Hematopoietic multipotent progenitor cell treated with erythropoietin and hydrocortisone succinate and interleukin-3 and kit ligand, for 4 days (in vitro differentiated cells): ENCODE measurements around the gene BLNK.
"Not testable (repeated sequence)": the region's sequence is repeated elsewhere in the genome, so short reads cannot be mapped to it uniquely, and the experiment has no call there.

Source experiments
- DNase-seq: peaks from one replicate; pipeline ENCODE4 v3.0.0-alpha.2; 2015

BLNK gene

DNA sequence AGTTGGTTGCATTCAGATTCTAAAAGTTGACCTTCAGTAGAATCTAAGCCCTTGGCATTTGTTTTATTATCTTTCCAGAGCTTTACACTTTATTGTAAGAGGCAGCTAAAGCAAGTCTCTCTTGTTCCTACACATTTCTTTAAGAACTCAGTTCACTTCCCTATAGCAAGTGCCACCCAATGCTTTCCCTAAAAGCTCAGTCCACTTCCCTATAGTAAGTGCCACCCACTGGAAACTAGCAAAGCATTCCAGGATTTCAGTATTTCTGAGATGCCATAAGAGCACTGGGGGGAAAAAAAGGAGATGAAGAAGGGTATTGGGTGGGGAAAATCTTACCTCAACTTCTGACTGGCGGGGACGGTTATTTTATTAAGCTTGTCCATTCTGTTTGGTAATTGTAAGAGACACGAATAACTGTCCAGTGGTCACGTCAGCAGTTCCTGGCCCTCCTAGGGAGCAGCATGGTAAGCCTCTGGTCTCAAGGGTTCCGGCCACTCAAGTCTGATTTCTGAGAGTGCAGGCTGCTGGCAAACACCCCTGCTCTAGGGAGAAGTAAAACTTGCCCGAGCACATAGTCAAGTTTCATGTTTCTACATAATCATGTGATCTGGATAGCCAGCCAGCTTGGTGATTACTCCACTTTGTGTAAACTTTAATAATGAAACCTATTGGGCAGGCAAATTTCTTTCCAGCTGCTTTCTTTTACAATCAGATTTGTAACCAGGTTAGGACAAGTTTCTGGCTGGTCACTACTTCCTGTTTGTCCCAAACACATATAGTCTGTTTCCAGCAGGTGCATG lies at the start of gene BLNK:
BLNK (minus strand) TSS at position 554 of the 800 bp plus-strand sequence; CDS start at position 383, 171 bp downstream.
- peak; percentile 16 for DNase-seq

GRCh38 chr10:96319754-96320474 lies 48.5 kb upstream of the BLNK start:
- DNase-seq = peak; percentile 25

DNA sequence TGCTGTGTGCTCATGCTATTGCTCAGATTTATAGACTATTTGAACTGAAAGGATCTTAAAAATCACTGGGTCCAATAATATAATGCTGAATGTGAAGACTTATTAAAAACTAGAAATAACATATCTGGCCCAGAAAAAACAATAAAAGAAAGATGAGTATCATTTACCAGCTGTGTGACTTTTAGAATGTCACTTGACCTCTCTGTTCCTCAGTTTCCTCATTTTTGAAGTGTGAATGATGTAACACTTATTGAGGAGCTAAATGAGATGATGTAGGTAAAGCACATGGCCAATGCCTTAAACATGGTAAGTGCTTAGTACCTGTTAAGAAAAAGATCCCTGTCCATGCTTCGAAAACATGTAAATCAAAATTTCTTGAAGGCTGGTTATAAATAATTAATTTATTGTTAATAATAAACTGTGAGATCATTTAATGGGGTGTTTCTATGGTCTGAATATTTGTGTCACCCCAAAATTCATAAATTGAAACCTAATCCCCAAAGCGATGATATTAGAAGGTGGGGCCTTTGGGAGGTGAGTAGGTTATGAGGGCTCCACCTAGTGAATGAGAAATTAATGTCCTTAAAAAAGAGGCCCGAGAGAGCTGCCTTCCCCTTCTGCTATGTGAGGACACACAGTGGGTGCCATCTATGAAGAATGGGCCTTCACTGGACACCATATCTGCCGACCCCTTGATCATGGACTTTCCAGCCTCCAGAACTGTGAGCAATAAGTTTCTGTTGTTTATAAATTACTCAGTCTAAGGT lies 45.9 kb upstream of the BLNK start:
- DNase-seq = no peak

DNA sequence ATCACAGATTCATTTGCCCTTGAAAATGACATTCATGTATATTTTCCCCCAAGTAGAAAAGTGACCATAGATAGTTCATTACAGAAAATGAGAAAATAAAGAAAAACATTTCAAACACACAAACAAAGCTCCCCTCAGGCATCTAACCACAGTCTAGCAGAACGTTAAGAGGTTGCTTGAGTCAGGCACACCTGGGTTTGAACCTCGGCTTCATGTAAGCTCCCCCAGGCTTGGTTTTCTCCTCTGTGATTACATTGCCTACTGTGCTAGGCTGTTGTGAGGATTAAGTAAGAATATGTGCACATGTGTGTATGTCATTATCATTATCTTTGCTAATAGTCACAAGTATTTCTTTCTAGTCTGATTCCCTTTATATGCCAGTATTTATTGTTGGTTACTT lies 42.0 kb upstream of the BLNK start:
- DNase-seq = no peak

GRCh38 chr10:96311180-96311715 lies 39.9 kb upstream of the BLNK start:
- DNase-seq = no peak

GRCh38 chr10:96310321-96310669 lies 38.9 kb upstream of the BLNK start:
- DNase-seq = no peak

- DNase-seq = no peak
These were observed 38.4 kb upstream of the BLNK start for GRCh38 chr10:96309628-96310320.

- not testable (repeated sequence) for DNase-seq
These were observed 37.5 kb upstream of the BLNK start for GRCh38 chr10:96308854-96309253.

DNA sequence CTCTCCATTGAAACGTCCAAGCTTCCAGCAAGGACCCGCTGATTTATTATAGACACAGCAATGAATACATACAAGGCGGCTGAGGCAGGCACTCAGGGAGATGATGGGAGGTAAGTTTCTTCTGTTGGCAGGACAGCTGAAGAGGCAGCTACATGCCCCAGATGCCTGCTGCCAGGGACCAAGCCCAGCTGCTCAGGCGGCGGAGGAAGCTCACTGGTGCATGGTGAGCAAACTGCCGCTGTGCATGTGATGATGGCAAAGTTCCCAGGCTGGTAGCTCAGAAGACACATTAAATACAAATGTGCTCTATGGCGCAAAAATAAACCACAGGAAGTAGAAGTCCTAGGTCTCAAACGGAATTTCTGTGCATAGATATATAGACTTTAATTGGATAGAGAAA lies 35.1 kb upstream of the BLNK start:
- peak; percentile 86 for DNase-seq

DNA sequence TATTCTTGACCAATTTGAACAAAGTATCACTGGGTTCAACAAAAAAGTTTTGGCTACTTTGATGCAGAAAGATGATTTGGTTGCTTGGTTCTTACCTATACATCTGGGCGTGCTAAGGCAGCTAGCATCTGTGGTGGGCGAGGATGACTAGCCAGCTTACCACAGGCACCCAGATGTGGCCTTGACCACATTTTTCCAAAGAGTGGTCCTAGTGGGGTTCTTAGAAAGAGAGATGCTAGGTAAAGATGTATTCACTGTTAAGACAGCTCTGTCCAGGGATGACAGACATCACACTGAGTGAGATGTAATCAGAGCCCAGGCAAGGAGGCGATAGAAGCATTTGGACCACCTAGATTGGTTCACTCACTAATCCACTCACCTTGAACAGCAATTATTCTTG lies 33.6 kb upstream of the BLNK start:
- no peak for DNase-seq

- no peak for DNase-seq
These were observed 32.9 kb upstream of the BLNK start, which contains the start of gene DNTT for GRCh38 chr10:96304230-96304629. DNTT (plus strand) TSS chr10:96304434; CDS start chr10:96304498, 64 bp downstream.

DNA sequence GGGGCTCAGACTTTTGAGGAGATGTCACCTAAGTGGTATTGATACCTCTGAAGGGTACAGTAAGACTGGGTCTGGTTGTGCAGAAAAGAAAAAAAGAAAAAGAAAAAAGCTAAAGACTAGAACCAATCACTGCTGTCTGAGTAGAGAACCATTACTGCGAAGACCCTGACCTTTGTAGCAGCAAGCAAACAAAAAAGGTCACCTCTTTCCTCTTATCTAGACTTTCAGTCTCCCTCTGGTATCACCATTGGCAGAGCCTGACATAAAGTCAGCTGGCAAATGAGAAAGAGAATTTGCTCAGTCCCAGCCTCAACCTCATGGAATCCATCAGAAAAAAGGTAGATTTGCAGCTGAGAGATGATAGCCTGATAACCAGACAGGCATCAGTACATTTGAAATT lies 30.2 kb upstream of the BLNK start:
- DNase-seq = no peak

DNA sequence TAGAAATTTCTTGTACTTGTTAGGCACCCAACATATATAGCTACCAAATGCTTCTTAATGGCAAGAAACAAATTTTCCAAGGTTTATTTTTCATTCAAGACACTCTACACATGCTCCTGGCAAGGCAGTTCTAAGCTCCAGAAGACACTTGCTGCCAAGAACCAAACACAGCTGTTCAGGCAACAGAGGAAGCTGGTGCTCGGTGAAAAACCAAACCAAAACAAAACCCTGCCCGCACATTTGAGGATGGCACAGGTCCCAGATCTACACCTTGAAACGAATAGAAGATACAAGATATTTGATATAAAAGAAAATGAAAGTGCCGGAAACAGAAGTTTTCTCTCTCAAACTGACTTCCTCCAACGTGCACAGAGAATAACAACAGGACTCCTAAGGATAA lies 28.0 kb upstream of the BLNK start:
- peak; percentile 44 for DNase-seq

DNA sequence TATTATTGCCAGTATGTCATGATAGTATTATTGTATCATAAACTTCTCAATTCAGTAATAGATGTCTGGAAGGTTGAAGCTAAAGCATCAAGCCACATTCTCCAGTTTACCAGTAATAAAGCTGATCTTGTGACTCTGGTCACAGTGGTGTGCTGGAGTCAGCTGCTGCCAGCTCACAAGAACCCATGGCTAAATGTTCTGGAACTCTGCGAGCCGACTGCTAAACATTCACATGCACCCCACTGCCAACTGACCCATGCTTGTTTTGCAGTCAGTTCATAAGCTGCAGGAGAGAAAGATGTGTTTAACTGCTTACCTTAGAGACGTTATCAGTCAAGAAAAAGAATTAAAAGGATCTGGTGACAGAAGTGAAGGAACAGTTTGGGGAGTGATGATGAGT lies 27.0 kb upstream of the BLNK start:
- DNase-seq = no peak

DNA sequence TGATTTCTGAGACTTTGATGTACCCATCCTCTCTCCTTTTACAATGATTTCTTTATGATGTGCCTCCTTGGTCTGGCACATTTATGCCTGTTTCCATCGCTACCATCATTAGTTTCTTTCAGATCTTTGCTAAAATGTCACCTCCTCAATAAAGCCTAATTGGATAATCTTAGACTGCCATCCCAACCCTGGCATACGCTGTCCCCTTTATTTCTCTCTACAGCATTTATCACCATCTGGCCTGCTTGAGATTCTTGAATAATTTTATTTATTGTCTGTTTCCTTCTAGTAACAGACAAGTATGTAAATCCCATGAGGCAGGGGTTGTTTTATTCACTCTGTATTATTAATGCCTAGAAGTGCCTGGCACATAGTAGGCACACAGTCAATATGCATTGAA lies 26.1 kb upstream of the BLNK start:
- no peak for DNase-seq

DNA sequence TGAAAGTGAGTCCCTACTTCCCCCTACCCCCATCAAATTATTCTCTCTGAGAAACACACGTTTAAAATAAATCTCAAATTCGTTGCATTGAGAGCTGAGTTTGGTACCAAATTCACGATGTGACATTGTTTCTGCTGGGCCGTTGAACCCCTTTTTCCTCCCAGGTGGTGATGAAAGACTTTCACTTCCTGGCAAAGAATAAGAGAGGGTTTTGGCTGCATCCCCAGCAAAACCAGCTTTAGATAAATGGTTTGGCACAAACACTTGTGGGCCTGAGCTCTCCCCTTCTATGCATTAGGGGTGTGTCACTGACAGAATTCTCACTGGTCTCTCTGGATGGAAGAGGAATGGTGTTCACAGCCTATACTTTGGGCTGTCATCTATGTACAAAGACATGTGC lies 24.1 kb upstream of the BLNK start:
- DNase-seq = no peak

DNA sequence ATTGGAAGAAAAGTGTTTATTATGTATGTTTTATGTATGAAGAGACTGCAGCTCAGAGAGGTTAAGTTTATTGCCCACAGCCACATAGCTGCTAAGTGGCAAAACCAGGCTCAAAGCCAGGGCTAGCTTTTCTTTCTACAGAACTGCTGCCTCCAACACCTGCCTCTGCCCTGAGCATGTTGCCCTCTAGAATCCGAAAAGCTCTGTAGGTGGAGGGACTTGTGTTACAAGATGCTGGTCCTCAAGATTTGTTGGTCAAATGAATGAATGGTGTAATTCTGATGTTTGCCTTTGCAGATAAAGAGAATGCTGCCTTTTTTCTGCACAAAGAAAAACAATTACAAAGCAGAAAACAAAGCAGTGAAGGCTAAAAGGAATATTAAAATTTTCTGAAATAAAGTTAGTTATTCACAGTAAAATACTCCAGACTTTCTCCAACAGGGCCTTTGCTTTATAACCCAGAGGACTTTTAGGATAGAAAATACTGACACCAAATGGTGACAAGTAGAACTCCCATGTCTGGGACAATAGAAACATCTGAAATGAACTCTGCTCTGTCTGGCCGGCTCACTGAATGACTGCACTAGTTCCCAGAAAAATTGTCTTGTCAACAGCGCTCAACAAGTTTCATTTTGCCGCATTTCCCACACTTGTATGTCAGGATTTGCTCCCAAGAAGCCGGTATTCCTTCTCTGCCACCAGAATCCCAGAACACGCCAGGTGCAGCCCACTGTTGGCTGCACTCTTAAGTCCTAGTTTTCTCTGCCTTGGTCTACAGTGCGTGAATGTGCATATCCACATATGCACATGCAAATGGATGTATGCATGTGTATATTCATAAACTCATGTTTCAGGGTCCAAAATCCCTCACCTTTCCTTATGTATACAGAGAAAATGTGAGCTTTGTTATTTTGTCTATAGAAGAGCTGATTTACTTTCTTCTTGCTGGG lies 21.9 kb upstream of the BLNK start:
- peak; percentile 76 for DNase-seq

- DNase-seq = no peak
These were observed 19.2 kb upstream of the BLNK start for GRCh38 chr10:96290368-96291133.

DNA sequence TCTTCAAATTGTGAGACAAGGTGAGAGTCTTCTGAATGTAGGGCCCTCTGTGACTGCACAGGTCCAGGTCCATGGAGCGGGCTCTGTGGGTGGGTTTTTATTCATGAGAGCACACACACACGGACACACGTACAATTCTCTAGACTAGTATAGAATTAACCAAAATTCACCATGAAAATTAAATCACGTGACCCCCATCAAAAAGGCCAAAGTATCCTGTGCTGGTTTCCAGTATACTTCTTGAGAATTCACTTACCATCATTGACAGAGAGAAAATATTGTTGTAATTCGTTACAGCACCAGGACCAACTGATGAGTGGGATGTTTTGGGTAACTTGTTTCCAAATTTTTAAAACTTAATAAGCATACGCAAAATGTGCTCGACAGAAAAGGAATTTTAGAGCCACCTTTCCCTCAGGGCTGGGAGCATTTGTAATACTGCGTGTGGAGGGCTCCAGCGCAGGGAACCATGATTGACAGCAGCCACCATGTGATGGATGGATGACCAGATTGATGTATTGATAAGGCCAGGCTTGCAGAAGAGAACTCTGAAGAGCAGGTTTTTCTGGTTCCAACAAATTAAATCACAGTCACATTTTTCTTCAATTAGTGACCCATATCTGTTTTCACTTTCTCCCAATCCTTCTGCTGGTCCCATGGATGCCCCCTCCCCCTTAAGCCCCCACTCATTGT lies 18.0 kb upstream of the BLNK start:
- no peak for DNase-seq

- no peak for DNase-seq
These were observed 16.8 kb upstream of the BLNK start for GRCh38 chr10:96288151-96288621.
